Bladder microvascular endothelial cell (primary cell): ENCODE data around the gene BCL2L14. TPM values are rescaled to one million over a fixed set of nuclear protein-coding genes. Genes with fewer than 3 reads are reported as not detected.

Experiments
- total RNA-seq: library from RNA; depleted of rRNA; stranded (reverse); fragments of >200 nt; gene quantifications from 2 replicates; pipeline ENCODE4 v1.2.3, GENCODE V29; 2014

The BCL2L14 gene, protein sequence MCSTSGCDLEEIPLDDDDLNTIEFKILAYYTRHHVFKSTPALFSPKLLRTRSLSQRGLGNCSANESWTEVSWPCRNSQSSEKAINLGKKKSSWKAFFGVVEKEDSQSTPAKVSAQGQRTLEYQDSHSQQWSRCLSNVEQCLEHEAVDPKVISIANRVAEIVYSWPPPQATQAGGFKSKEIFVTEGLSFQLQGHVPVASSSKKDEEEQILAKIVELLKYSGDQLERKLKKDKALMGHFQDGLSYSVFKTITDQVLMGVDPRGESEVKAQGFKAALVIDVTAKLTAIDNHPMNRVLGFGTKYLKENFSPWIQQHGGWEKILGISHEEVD
- not detected in 2 replicates for total RNA-seq

GRCh38 chr12:12070674-12071656, at the start of gene BCL2L14:
Gene BCL2L14, plus strand, starts transcription at chr12:12070939. Its CDS starts 8,367 bp downstream, at chr12:12079306.

Other genes with a start within 250 kb of the BCL2L14 start
- 20.7 and 57.2 TPM in 2 replicates for gene LRP6, start 196.1 kb downstream of the BCL2L14 start, total RNA-seq